Measurements from ENCODE around the gene PFKL.

PFKL gene

DNA sequence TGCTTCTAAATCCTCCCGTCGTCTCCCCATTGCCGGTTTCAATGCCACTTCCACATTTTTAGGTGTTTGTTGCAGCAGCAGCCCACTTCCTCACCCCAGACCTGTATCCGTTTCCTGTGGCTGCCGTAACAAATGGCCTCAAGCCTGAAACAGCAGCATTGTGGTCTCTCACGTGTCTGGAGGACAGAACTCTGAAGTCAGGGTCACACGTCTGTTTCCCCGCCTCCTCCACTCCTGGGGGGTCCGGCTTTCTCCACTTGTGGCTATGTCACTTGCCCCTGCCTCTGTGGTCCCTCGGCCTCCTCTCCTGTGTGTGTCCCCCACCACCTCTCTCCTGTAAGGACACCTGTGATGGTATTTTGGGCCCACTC lies 75.4 kb downstream of the PFKL start:
- no peak for FAIRE-seq
- no peak for DNase-seq (ENCODE audit: insufficient read length, low spot score)
- TF ChIP-seq, protein P1, sequence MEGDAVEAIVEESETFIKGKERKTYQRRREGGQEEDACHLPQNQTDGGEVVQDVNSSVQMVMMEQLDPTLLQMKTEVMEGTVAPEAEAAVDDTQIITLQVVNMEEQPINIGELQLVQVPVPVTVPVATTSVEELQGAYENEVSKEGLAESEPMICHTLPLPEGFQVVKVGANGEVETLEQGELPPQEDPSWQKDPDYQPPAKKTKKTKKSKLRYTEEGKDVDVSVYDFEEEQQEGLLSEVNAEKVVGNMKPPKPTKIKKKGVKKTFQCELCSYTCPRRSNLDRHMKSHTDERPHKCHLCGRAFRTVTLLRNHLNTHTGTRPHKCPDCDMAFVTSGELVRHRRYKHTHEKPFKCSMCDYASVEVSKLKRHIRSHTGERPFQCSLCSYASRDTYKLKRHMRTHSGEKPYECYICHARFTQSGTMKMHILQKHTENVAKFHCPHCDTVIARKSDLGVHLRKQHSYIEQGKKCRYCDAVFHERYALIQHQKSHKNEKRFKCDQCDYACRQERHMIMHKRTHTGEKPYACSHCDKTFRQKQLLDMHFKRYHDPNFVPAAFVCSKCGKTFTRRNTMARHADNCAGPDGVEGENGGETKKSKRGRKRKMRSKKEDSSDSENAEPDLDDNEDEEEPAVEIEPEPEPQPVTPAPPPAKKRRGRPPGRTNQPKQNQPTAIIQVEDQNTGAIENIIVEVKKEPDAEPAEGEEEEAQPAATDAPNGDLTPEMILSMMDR (IDR thresholded peaks at IDR 0.05; ENCODE audit: insufficient read depth, missing control alignments) = no peak

DNA sequence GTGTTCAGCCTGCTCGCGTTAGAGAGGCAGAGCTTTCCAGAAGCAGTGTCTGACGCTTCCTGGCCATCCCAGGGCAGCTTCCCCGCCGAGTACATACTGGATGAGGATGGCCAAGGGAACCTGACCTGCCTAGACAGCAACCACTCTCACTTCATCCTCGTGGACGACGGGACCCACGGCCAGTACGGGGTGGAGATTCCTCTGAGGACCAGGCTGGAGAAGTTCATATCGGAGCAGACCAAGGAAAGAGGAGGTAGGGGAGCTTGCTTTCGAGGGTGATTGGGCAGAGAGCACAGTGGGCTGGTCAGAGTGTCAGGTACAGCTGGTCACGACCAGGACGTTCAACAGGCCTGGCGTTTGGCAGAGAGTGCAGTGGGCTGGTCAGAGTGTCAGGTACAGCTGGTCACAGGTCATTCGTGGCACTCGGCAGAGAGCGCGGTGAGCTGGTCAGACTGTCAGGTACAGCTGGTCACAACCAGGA lies 75.9 kb downstream of the PFKL start:
- FAIRE-seq (no peak), DNase-seq (ENCODE audit: insufficient read length, low spot score) (no peak)
- TF ChIP-seq, protein P1 (IDR thresholded peaks at IDR 0.05; ENCODE audit: insufficient read depth, missing control alignments) = no peak

DNA sequence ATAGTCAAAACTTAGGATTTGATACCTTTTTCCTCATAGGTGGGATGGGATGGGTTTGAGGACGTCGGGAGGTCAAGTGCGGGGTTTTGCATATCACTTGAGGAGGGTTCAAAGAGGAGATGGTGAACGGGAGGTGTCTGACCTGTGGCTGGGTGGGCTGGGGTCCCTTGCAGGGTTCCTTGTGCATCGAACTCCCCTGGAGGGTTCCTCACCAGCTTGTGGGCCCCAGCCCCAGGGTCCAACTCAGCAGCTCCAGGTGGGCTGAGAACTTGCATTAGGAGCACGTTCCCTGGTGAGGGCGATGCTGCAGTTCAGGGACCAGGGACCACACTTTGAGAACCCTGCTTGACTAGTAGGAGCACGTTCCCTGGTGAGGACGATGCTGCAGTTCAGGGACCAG lies 76.8 kb downstream of the PFKL start:
- FAIRE-seq (no peak), DNase-seq (ENCODE audit: insufficient read length, low spot score) (no peak)
- TF ChIP-seq, protein P1 (IDR thresholded peaks at IDR 0.05; ENCODE audit: insufficient read depth, missing control alignments) = no peak
